ENCODE results near the gene RAPGEF1.

Gene RAPGEF1

GRCh38 chr9:131583836-131584555 is 155.9 kb downstream of the RAPGEF1 start:
- DNase-seq (ENCODE audit: low read depth): no peak

- DNase-seq (ENCODE audit: low read depth): no peak
These were observed 156.6 kb downstream of the RAPGEF1 start for GRCh38 chr9:131583337-131583645.

- no peak for DNase-seq (ENCODE audit: low read depth)
These were observed 157.2 kb downstream of the RAPGEF1 start for GRCh38 chr9:131582466-131583336.

GRCh38 chr9:131582056-131582455 is 157.8 kb downstream of the RAPGEF1 start:
- no peak for DNase-seq (ENCODE audit: low read depth)

GRCh38 chr9:131580358-131580757 is 159.5 kb downstream of the RAPGEF1 start:
- no peak for DNase-seq (ENCODE audit: low read depth)

- DNase-seq (ENCODE audit: low read depth): no peak
These were observed 160.1 kb downstream of the RAPGEF1 start for GRCh38 chr9:131579789-131580211.

- no peak for DNase-seq (ENCODE audit: low read depth)
These were observed 161.0 kb downstream of the RAPGEF1 start for GRCh38 chr9:131578731-131579504.

GRCh38 chr9:131578021-131578420 is 161.9 kb downstream of the RAPGEF1 start:
- no peak for DNase-seq (ENCODE audit: low read depth)

GRCh38 chr9:131577005-131578000 is 162.6 kb downstream of the RAPGEF1 start:
- no peak for DNase-seq (ENCODE audit: low read depth)

- DNase-seq (ENCODE audit: low read depth): no peak
These were observed 163.7 kb downstream of the RAPGEF1 start for GRCh38 chr9:131575946-131576853.

GRCh38 chr9:131574730-131575640 is 164.9 kb downstream of the RAPGEF1 start:
- DNase-seq (ENCODE audit: low read depth): no peak

GRCh38 chr9:131567910-131568309 is 172.0 kb downstream of the RAPGEF1 start:
- no peak for DNase-seq (ENCODE audit: low read depth)

- DNase-seq (ENCODE audit: low read depth): no peak
These were observed 173.7 kb downstream of the RAPGEF1 start for GRCh38 chr9:131566158-131566557.

GRCh38 chr9:131565369-131565768 is 174.5 kb downstream of the RAPGEF1 start:
- no peak for DNase-seq (ENCODE audit: low read depth)

- no peak for DNase-seq (ENCODE audit: low read depth)
These were observed 177.6 kb downstream of the RAPGEF1 start for GRCh38 chr9:131562032-131562959.

- no peak for DNase-seq (ENCODE audit: low read depth)
These were observed 180.4 kb downstream of the RAPGEF1 start for GRCh38 chr9:131559421-131560000.

- no peak for DNase-seq (ENCODE audit: low read depth)
These were observed 181.9 kb downstream of the RAPGEF1 start for GRCh38 chr9:131557855-131558548.

Data from stimulated activated CD8-positive, alpha-beta memory T cell treated with anti-CD3 and anti-CD28 coated beads, Interleukin-15, amount 100 ng/mL, for 1 hour (primary cell).